Mesendoderm (in vitro differentiated cells): Measurements from ENCODE around the gene PLS3.
A peak's percentile ranks its signal among the peaks of the same experiment; 100 is the strongest.

Experiments
- DNase-seq: peaks from one replicate; pipeline ENCODE4 v3.0.0; 2013
- H2AK5ac ChIP-seq: 2 replicates; pipeline ENCODE4 v1.6.1; 2013; ENCODE audit warnings: low read length, inconsistent platforms
- H2BK120ac ChIP-seq: 2 replicates; pipeline ENCODE4 v1.6.1; 2013; ENCODE audit warnings: low read depth, mild to moderate bottlenecking, low read length, moderate library complexity, mixed read lengths
- H2BK15ac ChIP-seq: replicated peaks from 2 replicates; pipeline ENCODE4 v1.6.1; 2013; ENCODE audit warnings: low read depth, mild to moderate bottlenecking, moderate library complexity
- H2BK5ac ChIP-seq: 2 replicates; pipeline ENCODE4 v1.6.1; 2013; ENCODE audit warnings: low read length, inconsistent platforms
- H3K18ac ChIP-seq: 2 replicates; pipeline ENCODE4 v1.6.1; 2013; ENCODE audit warnings: mild to moderate bottlenecking, low read length, mixed read lengths
- H3K23ac ChIP-seq: one replicate; pipeline ENCODE4 v1.6.1; 2013; ENCODE audit warnings: low read length
- H3K27ac ChIP-seq: 2 replicates; pipeline ENCODE4 v1.5.1; 2013; ENCODE audit warnings: low read depth, mild to moderate bottlenecking, inconsistent platforms, low read length, moderate library complexity
- H3K27me3 ChIP-seq: 2 replicates; pipeline ENCODE4 v1.6.1; 2013; ENCODE audit warnings: low read length, control low read depth, mild to moderate bottlenecking, inconsistent platforms; ENCODE audit not compliant: insufficient read depth, poor library complexity
- H3K36me3 ChIP-seq: 2 replicates; pipeline ENCODE4 v1.6.1; 2013; ENCODE audit warnings: low read length, inconsistent platforms; ENCODE audit not compliant: control insufficient read depth, insufficient read depth
- H3K4ac ChIP-seq: one replicate; pipeline ENCODE4 v1.6.1; 2013; ENCODE audit warnings: low read depth, mild to moderate bottlenecking, low read length, moderate library complexity
- H3K4me1 ChIP-seq: 2 replicates; pipeline ENCODE4 v1.6.1; 2013; ENCODE audit warnings: low read depth, low read length, inconsistent platforms; ENCODE audit not compliant: control insufficient read depth
- H3K4me2 ChIP-seq: 2 replicates; pipeline ENCODE4 v1.6.1; 2013; ENCODE audit warnings: low read length
- H3K4me3 ChIP-seq: 2 replicates; pipeline ENCODE4 v1.5.1; 2013; ENCODE audit warnings: mild to moderate bottlenecking, low read length
- H3K56ac ChIP-seq: one replicate; pipeline ENCODE4 v1.6.1; 2013; ENCODE audit warnings: low read length
- H3K79me1 ChIP-seq: 2 replicates; pipeline ENCODE4 v1.6.1; 2013; ENCODE audit warnings: low read length, inconsistent platforms
- H3K79me2 ChIP-seq: 2 replicates; pipeline ENCODE4 v1.6.1; 2013; ENCODE audit warnings: mild to moderate bottlenecking, low read length; ENCODE audit not compliant: control insufficient read depth, insufficient read depth
- H3K9ac ChIP-seq: 2 replicates; pipeline ENCODE4 v1.6.1; 2013; ENCODE audit warnings: low read length, inconsistent platforms
- H4K5ac ChIP-seq: one replicate; pipeline ENCODE4 v1.6.1; 2013; ENCODE audit warnings: low read length
- H4K8ac ChIP-seq: one replicate; pipeline ENCODE4 v1.6.1; 2013; ENCODE audit warnings: low read depth, mild to moderate bottlenecking, control low read depth, low read length, moderate library complexity
- WGBS: extraction: QIAGEN DNeasy Blood & Tissue Kit; methylation state at CpG from one replicate; pipeline ENCODE4 v1.1.7; 2013; ENCODE audit warnings: low lambda C conversion rate, missing lambda C conversion rate; ENCODE audit not compliant: insufficient coverage; ENCODE audit errors: extremely low coverage; 5-methylcytosine and 5-hydroxymethylcytosine counted together

PLS3 gene

DNA sequence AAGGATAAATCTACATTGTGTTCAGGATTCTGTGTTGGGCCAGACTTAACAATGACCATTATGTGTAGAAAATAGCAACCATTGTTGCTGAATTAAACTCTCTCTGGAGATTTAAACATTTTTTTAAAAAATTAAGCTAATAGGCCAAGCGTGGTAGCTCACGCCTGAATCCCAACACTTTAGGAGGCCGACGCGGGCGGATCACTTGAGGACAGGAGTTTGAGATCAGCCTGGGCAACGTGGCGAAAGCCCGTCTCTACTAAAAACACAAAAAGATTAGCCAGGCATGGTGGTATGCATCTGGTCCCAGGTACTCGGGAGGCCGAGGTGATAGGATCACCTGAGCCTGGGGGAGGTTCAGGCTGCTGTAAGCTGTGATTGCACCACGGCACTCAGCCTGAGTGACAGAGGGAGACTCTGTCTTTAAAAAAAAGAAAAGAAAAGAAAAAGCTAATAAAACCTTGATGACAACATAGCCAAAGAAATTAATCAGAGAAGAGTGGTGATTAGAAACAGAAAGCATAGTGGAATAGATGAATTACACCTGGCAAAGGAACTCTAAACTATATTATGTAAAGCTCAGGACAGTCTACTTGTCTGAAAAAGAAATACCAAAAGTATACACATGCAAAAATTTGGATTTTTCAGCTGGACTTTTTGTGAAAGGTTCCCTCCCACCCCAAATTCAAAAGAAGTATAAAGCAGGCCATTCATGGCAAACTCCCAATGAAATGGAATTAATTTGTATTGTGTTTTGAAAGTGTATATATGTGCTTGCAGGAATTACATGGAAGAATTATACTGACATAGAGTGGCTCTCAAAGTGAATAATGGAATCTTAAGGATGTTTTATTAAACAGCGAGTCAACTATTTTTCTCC is 21.9 kb downstream of the PLS3 start:
- Histone ChIP-seq H3K4me1 (no peaks in the 10 kb centered on the region), H3K23ac (no peak overlapping the region), H3K4me3 (no peak overlapping the region), H2BK5ac (no peak overlapping the region), H3K27ac (peak overlapping the region; percentile 17), H2BK120ac (no peak overlapping the region), H2BK15ac (no peak overlapping the region), H4K8ac (no peak overlapping the region), H4K5ac (no peak overlapping the region), H3K4ac (no peak overlapping the region), H3K36me3 (no peaks in the 10 kb centered on the region), H3K79me2 (peaks cover 2% of the 10 kb centered on the region), H3K79me1 (no peaks in the 10 kb centered on the region), H3K4me2 (no peak overlapping the region), H2AK5ac (no peak overlapping the region), H3K27me3 (no peaks in the 10 kb centered on the region), H3K9ac (no peak overlapping the region), H3K56ac (peak overlapping the region; percentile 42), H3K18ac (peak overlapping the region; percentile 68)
- DNase-seq, result peak; percentile 83
- no CpG with 5 or more reads among the region's 13 CpGs for WGBS

DNA sequence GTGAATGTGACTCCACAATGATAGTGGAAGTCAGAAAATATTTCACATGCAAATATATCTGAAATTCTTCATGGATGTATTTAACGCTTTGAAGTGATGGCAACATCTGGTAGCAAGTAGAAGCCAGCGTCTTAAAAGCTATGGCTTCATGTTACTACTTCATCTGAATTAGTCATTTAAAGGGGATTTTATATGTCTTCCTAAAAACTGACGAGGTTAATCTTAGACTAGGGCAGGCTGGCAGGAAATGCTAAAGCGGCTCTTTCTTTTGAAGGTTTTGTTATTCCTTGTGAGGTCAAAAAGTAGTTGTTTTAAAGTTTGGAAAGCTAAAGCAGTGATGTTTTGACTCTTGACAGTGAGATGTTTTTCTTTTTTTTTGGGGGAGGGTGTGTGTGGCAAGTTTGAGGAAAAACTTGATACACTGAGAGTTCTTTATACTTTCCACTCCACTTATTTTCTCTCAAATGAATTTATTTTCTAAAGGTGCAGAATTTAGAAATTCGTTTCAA is 22.6 kb downstream of the PLS3 start:
- Histone ChIP-seq H2AK5ac (no peak overlapping the region), H3K79me1 (no peaks in the 10 kb centered on the region), H4K8ac (no peak overlapping the region), H3K4ac (no peak overlapping the region), H3K36me3 (no peaks in the 10 kb centered on the region), H4K5ac (no peak overlapping the region), H3K4me3 (no peak overlapping the region), H3K79me2 (peaks cover 2% of the 10 kb centered on the region), H3K4me2 (no peak overlapping the region), H3K27ac (no peak overlapping the region), H3K9ac (no peak overlapping the region), H3K23ac (no peak overlapping the region), H2BK15ac (no peak overlapping the region), H2BK5ac (no peak overlapping the region), H3K4me1 (no peaks in the 10 kb centered on the region), H3K18ac (no peak overlapping the region), H2BK120ac (no peak overlapping the region), H3K27me3 (no peaks in the 10 kb centered on the region), H3K56ac (no peak overlapping the region)
- WGBS, result no CpG with 5 or more reads among the region's 5 CpGs
- DNase-seq, result no peak

DNA sequence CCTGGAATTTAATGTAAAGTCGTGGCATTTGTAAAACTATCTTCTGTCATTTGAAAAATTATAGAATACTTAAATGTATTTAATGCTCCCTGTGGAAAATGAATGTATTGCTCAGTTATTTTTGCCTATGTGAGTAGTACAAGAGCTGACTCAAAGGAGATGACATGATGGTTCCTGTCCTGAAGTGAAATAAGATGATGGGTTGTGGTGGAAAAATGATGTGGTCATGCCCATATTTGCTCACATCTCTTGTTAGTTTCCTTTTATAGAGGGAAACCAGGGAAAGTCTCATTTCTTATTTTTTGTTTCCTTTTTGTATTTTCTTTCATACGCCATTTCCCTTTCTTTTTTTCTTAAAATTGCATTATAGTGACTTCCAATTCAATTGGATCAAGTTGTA is 23.7 kb downstream of the PLS3 start:
- Histone ChIP-seq H2BK5ac (no peak overlapping the region), H4K5ac (no peak overlapping the region), H3K27ac (no peak overlapping the region), H2AK5ac (no peak overlapping the region), H2BK15ac (no peak overlapping the region), H3K79me2 (peaks cover 5% of the 10 kb centered on the region), H4K8ac (no peak overlapping the region), H3K4me1 (no peaks in the 10 kb centered on the region), H3K79me1 (no peaks in the 10 kb centered on the region), H3K27me3 (no peaks in the 10 kb centered on the region), H3K4me2 (no peak overlapping the region), H3K23ac (no peak overlapping the region), H3K4me3 (no peak overlapping the region), H3K4ac (no peak overlapping the region), H3K18ac (no peak overlapping the region), H3K56ac (no peak overlapping the region), H2BK120ac (no peak overlapping the region), H3K36me3 (no peaks in the 10 kb centered on the region), H3K9ac (no peak overlapping the region)
- no peak for DNase-seq
- no CpG with 5 or more reads among the region's 2 CpGs for WGBS

DNA sequence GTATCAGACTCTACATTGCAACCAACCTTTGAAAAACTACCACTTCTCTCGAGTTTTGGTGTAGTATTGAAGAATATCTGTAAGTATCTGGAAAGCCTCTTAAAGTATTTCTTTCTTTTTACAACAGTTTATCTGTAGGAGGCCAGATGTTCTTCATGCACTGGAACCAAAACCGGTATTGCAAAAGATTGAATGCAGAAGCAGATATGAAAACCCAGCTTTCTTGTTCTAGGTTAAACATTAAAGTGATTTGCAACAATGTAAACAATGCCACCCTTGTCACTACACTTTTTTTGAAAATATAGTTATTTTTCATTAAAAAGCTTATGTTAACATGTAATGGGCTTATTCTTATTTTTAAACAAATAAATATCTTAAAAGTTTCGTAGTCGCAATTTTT is 27.2 kb downstream of the PLS3 start:
- Histone ChIP-seq H4K8ac (no peak overlapping the region), H3K27me3 (no peaks in the 10 kb centered on the region)
- WGBS, result no CpG with 5 or more reads among the region's 4 CpGs

DNA sequence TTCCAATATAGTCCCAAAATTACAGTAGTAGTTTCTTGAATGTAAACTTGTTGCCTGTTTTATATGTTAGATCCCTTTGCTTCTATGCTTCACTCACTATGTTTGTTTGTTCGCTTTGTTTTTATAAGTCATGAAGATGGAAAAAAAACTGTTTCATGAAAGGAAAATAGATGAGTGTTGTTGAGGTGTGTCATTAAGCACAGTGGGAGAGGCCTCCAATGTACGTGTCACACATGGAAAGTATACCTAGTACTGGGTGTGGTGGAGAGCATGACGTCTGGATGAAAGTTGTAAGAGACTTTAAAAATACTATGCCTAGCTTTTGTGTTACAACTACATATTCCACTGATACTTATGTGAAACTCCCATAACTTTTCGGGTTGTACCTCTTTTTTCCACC is 28.4 kb downstream of the PLS3 start:
- Histone ChIP-seq H3K79me1 (no peaks in the 10 kb centered on the region), H4K5ac (no peak overlapping the region), H3K36me3 (no peaks in the 10 kb centered on the region), H3K79me2 (peaks cover 6% of the 10 kb centered on the region), H3K4me3 (no peak overlapping the region), H3K18ac (no peak overlapping the region), H2BK120ac (no peak overlapping the region), H3K9ac (no peak overlapping the region), H3K4me1 (no peaks in the 10 kb centered on the region), H3K23ac (no peak overlapping the region), H3K27me3 (no peaks in the 10 kb centered on the region), H3K4me2 (no peak overlapping the region), H4K8ac (no peak overlapping the region), H2BK5ac (no peak overlapping the region), H2AK5ac (no peak overlapping the region), H3K27ac (no peak overlapping the region), H2BK15ac (no peak overlapping the region), H3K56ac (no peak overlapping the region), H3K4ac (no peak overlapping the region)
- DNase-seq, result no peak
- no CpG with 5 or more reads among the region's 4 CpGs for WGBS

More for the DNA sequence above, 27.2 kb downstream of the PLS3 start:
- Histone ChIP-seq H3K4ac (no peak overlapping the region), H2AK5ac (no peak overlapping the region), H4K5ac (no peak overlapping the region), H3K36me3 (no peaks in the 10 kb centered on the region), H3K4me2 (no peak overlapping the region), H3K9ac (no peak overlapping the region), H3K23ac (no peak overlapping the region), H3K79me1 (no peaks in the 10 kb centered on the region), H3K79me2 (peaks cover 6% of the 10 kb centered on the region), H2BK15ac (no peak overlapping the region), H3K18ac (no peak overlapping the region), H3K4me1 (no peaks in the 10 kb centered on the region), H3K27ac (no peak overlapping the region), H2BK5ac (no peak overlapping the region), H3K4me3 (no peak overlapping the region), H2BK120ac (no peak overlapping the region), H3K56ac (no peak overlapping the region)
- DNase-seq, result no peak
